Ammon's horn (tissue), 1 donor: ENCODE measurements around the gene CCBE1.
"Not testable (repeated sequence)": the region's sequence is repeated elsewhere in the genome, so short reads cannot be mapped to it uniquely, and the experiment has no call there.

Experiments
- DNase-seq: peaks from one replicate; pipeline ENCODE4 v3.0.0-alpha.2; 2016; ENCODE audit warnings: low spot score

Gene CCBE1

DNA sequence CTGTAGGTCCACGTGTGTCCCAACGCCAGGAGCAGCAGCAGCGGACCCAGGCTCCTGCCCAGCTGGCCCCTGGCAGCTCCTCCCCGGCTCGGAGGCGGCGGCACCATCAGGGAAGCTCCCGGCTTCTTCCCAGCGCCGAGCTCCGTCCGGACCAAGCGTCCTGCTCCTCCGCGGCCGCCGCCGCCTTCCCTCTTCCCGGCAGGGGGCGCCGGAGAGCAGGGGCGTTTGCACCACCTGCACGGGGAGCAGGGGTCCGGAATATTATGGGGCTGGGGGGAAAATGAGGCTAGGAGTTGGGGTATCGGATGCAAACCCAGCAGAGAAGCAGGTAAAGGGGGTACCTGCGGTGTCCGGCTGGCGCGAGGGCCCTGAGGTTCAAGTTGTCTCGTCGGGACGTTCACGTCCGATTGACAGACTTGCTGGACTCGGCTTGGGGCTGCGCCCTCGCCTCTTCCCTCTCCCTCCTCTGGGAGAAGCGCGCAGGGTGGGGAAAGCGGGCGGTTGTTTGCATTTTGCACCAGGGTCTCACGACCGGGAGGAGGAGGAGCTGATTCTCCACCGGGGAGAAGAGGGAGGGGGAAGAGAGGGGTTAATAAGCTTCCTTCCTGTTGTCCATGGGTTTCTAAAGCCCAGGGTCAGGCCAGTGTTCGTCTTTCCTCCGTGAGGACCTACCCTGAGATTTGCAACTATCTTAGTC, at the start of gene CCBE1:
Gene CCBE1, minus strand, starts transcription at position 188 of the 697 bp plus-strand sequence.
- DNase-seq = peak; percentile 18

DNA sequence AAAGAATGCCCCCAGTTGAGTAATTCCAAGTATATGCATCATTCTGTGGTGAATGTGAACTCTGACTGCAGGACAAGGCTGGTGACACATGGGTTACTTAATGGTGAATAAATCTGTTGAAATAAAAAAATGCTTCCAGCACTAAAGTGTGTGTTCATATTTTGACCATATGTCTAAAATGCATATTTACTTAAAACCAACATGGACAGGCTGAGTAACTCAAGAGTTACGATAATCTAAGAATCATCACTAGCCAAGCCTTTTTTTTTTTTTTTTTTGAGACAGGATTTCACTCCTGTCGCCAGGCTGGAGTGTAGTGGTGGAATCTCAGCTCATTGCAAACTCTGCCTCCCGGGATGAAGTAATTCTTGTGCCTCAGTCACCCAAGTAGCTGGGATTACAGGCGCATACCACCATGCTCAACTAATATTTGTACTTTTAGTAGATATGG, 47.1 kb upstream of the CCBE1 start:
- DNase-seq = no peak

DNA sequence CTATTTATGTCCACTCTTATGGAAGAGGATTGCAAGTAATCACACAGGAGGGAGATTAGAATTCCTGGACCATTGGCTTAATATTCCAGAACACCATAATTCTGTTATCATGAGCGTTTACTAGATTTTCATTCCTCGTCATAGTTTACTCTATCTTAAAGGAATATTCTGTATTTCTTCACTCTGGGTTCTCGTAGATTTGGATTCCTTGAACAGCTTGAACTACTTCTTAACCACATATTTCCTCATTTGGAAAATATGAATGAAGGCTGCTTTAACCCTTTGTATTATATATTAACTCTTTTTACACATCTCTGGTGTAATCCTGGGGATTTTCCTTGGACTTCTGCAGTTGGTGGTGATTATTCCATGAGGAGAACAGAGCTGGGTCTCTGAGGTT, 46.3 kb upstream of the CCBE1 start:
- no peak for DNase-seq

DNA sequence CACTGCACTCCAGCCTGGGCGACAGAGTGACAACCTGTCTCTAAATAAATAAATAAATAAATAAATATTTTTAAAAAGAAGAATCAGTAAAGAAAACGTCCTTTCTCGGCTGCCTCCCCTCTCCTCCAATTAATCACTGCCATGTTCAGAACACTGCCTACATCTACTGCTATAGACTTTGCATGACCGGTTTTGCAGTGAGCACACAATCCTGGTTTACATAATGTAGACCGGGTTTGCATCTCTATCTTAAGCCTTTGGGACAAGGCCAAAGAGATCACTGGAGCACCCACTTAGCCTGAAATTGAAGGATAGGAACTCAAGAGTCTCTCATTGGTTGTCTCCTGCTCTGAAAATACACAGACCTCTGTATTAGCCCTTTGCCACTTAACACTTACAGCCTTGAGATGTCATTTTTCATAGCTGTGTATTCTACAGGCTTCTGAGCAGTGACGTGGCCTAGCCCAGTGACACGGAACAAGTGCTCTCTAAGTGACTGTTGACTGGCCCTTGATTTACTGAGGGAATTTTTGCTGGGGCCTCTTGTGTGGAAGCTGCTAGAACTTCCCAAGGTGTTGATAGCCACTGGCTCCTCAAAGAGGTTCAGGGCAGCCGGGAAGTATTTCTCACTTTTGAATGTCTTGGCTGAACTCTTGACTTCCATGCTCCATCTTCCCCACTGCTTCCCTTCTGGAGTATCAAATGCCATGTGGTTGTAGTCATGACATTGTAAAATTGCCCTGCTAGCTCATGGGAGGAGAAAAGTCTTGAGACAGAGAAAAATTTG, 45.3 kb upstream of the CCBE1 start:
- DNase-seq = no peak

DNA sequence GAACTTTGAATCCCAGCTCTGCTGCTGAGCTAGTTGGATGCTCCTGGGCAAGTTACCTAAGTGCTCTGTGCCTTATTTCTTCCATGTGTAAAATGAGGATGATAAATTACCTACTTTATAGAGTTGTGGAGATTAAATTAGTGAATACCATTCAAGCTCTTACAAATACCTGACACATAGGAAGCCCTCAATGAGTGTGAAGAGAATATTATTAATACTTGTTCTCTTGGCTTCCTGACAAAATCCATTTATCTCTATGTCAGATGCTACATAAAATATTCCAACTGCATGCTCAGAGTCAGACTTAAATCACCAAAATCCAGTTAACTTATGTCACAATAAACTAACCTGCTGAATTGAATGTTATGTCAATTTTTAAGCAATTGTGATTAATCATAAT, 42.9 kb upstream of the CCBE1 start:
- no peak for DNase-seq

DNA sequence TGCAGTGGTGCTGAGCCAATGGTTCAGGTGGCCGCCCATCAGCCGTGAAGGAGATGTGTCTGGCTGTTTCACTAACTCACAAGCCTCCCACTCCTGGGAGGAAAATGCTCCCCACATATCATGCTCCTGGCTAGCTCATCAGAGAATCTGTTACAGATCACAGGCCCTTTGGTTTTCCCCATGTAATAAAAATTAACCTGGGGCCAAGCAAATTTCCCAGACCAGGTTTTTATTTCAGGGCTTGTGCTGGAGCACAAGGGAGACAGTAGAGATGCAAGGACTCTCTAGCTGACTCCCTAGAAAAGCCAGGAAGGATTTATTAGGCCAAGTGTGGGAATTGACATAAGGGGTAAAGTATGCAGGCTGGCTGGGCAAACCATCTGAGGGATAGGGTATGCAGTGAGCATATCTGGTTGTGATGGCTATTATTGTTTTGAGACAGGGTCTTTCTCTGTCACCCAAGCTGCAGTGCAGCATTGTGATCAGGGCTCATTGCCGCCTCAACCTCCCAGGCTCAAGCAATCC, 40.6 kb upstream of the CCBE1 start:
- DNase-seq = no peak

DNA sequence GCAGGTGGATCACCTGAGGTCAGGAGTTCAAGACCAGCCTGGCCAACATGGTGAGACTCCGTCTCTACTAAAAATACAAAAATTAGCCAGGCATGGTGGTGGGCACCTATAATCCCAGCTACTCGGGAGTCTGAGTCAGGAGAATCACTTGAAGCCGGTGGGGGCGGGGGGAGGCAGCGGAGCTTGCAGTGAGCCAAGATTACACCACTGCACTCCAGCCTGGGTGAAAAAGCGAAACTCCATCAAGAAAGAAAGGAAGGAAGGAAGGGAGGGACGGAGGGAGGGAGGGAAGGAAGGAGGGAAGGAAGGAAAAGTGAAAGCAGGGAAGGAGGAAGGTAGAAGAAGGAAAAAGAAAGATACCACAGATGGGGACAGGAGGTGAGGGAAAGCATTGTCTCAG, 40.1 kb upstream of the CCBE1 start:
- not testable (repeated sequence) for DNase-seq

DNA sequence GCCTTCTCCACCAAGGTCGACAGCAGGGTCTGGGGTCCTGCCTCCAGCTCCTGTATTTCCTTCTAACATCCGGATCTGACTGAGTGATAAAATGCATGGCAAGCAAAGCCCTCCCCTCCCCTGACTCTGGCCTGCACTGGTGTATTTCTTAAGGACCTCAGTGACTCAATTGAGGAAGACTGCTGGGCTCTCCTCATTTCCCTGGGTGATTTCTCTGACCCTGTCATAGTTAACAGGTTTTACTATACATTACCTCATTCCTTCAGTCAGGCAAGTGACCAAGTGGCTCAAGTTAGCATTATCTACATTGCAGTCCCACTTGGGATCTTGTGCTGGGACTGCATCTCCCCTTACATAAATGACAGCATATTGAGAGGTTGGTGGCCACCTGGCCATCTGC, 38.8 kb upstream of the CCBE1 start:
- no peak for DNase-seq

DNA sequence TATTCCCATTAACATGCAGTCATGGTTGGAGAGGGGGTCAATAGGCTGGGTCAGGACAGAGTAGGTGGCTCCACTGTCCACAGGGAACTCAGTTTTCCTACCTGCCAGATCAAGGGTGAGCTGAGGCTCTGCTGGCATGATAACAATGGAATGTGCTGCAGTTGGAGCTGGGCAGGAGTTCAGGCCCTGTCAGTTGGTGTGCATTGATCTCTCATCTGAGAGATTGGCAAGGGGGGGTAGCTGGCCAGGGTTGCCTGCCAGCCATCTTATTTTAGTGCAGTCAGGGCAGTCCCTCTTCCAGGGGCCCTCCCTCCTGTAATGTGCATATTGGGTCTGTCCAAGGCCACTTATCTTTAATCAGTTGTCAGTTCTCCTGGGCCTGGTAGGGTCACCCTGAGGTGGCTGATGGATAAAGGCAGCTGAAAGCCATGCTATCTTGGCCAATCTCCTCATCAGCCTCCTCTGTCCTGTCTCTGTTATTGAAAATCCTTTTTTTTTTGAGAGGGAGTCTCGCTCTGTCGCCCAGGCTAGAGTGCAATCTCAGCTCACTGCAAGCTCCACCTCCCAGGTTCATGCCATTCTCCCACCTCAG, 38.1 kb upstream of the CCBE1 start:
- no peak for DNase-seq

DNA sequence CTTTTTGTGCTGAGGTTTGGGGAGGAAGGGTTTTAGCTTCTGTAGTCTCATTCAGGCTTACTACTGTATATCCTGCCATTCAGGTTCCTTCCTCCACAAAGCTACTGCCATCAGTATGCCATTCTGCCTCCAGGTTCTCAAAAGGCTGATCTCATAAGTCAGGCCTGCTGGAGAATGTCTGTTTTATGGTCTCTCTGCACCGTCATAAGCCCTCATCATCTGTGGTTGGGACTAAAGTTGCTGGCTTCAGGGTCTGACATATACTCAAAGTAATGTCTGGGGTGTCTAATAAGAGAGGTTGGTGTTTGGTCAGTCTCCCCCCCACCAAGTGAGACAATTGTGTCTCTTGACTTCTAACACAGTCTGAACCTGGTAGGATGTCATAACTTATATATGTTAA, 36.2 kb upstream of the CCBE1 start:
- DNase-seq = no peak

DNA sequence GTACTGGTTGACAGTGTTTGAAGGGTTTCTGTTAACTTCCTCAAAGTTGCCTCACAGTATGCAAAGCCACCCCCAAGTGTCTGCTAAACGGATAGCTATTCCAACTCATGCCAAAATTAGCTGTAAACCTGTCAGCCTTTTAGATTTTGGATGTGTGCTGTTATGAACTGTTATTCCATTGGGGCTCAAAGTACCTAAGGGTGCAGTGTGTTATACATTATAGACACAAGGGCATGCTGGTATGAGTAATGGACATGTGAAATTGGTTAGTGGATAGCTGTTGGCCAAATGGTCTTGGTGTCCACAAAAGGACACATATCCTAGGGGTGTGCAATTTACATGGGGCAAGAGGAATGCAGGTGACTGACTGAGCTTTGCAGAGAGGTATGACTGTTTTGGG, 33.7 kb upstream of the CCBE1 start:
- DNase-seq = no peak

DNA sequence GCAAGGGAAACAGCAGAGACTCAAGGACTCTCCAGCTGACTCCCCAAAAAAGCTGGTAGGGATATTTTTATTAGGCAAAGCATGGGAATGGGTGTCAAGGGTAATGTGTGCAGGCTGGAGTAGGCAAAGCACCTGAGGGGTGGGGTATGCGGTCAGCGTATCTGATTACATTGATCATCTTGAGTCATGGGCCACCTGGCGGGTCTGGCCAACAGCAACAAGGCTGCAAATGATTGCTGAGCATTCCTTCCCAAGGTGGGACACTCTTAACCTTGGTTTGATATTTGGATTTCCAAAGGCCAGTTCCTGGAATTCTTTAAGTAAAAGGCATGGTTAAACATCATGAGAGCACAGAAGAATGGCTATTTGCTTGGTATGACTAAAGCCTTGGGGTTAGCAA, 32.6 kb upstream of the CCBE1 start:
- DNase-seq = no peak

DNA sequence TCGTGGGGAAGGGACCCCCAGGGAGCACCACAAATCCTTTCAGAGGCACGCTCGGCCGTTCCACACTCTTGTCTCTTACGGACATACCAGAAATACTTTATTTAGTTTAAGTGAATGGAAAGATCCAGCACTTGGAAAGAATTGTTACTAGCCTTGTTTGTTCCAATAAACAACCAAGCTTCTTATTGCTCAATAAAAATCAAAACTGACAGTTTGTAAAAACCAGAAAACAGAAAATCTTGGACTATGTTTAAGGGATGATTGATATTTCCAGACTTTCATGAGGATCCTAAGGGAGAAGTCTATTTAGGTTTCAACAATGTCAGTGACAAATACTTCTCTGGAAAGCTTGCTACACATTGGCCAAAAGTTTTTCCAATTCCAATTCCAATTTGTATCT, 31.6 kb upstream of the CCBE1 start:
- DNase-seq = no peak

DNA sequence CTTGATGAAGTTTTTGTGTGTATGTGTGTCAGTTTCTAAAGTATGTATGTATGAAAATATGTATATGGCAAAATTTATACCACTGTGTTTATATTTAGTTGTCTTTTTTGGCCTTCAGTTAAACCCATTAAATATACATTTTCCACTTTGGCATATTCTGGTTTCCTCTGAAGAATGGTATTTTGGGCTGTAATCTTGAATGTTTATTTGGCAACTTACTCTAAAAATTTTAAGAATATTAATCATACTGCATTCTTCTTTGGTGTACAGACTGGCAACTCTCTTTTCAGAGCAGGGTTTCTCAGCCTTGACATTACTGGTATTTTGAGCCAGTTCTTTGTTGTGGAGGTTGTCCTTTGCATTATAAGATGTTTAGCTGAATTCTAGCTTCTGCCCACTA, 27.9 kb upstream of the CCBE1 start:
- no peak for DNase-seq

DNA sequence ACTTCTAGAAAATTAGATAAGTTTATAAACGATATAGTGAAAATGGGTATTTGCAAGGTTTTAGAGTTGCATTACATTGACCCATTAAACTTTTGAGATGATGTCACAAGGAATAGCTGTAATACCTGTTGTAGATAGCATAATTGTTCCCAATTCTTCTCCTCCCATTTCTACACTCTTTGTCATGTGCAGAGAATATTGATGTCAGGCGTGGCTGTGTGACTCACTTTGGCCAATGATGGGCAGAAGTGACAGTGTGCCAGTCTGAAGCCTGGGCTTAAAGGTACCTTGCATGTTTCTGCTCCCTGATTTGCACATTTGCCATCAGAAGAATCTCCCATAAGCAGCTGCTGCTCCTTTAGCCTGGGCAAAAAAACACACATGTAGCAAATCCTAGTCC, 26.9 kb upstream of the CCBE1 start:
- DNase-seq = no peak

DNA sequence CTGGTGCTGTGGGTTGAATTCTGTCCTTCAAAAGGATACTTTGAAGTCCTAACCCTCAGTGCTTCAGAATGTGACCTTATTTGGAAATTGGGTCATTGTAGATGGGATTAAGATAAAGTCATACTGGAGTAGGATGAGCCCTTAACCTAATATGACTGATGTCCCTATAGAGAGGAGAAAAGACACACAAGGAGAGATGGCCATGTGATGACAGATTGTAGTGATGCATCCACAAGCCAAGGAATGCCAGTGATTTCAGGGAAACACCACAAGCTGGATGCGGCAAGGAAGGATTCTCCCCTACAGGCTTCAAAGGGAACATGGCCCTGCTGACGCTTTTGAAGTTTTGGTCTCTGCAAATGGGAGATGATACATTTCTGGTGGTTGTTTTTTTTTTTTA, 24.7 kb upstream of the CCBE1 start:
- DNase-seq = no peak

DNA sequence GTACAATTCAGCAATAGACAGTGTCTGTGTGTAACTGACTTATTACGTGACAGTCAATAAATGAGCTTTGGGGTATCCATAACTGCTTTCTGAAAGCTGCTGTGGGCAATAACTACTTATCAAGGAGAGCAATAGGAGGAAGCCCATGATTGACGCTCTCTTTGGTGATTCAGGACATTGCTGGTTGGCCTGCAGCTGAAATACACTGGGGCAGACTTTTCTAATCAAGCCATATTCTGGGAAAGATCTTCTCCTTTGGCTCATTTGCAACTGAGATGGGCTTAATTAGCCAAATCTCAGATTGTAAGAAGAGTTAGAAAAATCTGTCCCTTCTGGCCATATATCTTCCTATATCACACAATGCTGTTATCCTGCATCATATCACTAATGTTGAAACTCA, 24.0 kb upstream of the CCBE1 start:
- no peak for DNase-seq

DNA sequence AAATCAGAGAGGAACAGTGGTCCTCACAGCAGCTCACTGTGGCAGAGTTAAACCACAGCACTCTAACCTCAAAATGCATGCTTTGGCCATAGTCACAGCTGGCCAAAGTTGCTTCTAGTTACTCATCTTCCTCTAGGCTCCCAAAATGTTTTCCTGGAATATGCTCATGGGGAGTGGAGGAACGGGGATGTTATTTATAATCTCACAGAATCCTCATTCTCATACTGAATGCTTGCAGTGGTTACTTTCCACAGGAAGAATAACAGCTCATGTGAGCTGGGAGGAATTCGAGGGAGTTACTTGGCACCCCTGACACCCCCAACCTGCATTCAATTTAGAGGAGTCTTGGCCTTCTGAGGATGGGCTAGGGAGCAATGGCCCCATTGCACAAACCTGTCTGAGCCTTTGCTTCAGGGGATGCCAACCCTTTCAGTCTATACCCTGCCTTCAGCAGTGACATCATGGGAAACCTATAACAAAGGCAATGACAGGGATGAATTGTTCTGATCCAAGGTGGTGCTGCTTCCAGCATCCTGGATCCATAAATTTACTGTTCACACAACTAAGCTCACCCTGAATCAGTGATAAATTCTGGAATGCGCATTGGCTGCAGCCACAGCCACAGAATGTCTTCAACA, 22.4 kb upstream of the CCBE1 start:
- DNase-seq = no peak

DNA sequence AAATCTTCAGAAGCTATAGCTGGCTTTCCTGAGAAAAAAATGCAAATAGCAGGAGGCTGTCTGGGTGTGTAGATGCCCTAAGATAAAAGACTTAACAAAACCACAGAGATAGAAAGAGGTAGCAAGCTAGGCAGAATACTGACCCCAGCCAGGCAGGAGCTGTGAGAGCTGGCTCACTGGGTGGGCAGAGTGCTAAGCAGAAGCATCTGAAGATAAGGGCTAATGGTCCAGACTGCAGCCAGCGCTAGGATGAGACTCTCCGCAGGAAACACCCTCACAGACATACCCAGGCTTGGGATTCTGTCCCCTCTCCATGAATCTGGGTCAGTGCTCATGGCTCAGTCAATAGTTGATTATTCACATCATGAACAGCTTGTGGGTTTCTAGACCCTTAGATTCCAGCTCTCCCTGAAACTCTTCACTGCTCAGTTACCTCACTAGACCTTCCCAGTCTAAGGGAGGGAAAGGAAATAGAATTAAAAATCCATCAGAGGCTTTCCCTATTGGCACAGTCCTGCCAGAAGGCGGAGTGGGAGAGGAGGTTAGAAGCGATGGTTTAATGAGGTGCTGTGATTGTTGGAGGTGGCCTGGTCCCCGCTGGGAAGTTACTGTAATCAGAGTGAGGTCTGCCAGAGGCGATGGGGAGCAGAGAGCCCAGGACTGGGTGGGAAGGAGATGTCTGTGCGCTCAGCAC, 21.4 kb upstream of the CCBE1 start:
- no peak for DNase-seq

DNA sequence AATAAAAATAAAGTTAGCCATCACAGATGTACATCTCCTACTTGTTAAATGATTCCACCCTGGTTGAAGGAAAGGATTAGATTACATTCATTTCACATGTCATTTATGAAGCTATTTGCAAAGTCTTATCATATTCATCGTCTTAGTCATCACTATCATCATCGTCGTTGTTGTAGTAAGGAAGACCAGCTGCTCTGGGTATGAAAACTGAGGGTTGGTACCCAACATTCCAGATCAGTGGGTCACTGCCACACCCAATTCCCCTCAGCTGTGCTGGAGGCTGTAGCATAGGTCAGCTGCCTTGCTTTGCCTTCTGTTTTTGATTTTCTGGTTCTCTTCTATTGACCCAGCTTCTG, 20.9 kb upstream of the CCBE1 start:
- no peak for DNase-seq

DNA sequence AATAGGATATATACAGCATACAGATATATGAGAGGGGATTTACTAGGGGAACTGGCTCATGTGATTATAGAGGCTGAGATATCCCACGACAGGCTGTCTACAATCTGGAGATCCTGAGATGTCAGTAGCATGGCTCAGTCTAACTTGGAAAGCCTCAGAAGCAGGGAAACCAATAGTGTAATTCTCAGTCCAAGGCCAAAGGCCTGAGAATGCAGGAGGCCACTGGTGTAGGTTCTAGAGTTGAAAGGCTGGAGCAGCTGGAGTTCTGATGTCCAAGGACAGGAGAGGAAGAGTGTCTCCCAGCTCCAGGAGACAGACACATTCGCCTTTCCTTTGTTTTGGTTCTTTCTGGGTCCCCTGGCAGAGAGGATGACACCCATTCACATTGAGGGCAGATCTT, 20.1 kb upstream of the CCBE1 start:
- no peak for DNase-seq

DNA sequence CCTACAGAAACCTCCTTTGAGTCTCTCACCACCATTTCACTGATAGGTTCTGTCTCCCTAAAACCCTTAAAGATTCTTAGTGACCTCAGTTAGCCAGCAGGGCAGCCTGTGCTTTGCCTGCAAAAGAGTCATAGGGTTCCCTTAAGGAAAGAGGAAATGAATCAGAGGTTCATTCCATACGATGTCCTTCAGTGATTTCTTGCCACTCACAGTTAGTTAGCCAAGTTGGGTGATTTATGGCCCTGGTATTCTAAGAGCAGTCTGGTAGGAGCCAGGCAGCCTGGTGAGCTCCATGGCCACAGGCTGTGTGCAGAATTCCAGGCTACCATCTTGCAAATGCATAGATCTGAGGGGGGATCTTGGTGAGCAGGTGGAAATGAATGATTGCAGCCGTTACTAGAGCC, 18.7 kb upstream of the CCBE1 start:
- DNase-seq = no peak
